Stimulated activated CD8-positive, alpha-beta memory T cell treated with anti-CD3 and anti-CD28 coated beads, Interleukin-12 subunit alpha, Interleukin-12 subunit beta, amount 100 ng/mL, for 4 hours (primary cell): ENCODE results near the gene SPEM1.

Source experiments
- DNase-seq: peaks from one replicate; pipeline ENCODE4 v3.0.0-alpha.2; 2020; ENCODE audit warnings: low read depth

The SPEM1 gene

DNA sequence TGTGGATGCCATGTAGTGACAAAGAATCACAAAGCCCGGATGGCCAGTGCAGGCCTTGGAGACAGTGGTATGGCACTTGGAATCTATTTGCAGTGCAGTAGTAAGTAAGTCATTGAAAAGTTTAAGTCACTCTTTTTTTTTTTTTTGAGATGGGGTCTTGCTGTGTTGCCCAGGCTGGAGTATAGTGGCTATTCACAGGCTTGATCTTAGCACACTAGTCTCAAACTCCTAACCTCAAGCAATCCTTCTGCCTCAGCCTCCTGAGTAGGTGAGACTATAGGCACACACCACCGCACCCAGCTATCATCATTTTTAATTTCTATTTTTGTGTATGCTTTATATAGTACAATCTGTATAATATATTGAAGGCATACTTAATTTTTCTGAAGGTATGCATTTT lies 21.5 kb upstream of the SPEM1 start:
- DNase-seq, result no peak

DNA sequence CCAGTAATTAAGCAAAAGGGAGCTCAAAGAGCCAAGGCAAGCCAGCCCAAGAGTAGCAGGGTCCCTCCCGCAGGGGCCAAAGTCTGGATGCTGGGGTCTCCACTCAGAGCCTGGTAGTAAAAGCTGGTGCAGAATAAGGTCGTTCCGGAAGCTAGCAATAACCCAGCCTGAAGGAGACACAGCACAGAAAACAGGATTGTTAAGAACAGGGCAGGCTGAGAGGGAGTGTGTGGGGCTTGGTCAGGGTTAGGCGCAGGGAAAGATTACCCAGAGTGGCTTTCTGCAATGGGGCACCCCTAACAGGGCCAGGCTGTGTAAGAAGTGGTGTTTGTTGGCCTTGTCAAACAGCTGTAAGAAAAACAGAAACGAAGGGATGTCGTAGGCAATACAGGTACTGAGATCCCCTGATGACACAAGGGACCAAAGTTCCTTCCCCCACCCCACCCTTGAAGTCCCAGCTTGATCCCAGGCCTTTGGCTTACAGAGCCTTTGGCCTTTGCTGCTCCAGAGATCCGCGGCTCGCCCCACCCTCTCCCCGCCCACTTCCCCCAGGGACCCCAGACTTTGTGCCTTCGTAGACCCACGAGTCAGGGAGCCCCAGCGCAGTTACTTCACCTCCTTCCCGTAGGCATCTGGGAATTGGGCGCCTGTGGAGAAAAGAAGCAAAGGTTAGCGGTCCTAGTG lies 16.9 kb upstream of the SPEM1 start:
- DNase-seq, result peak; percentile 9

DNA sequence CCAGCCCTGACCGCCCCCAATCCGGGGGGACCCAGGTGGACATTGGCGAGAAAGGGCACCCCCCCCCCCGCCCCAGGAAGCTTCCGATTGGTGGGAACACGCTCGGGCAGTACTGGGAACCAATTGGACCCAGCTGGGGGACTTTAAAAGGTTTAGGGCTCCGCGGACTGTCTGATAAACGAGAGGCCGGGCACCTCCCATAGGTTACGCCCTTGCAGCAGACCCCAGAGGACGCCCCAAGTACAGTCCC lies 16.5 kb upstream of the SPEM1 start:
- DNase-seq, result no peak

DNA sequence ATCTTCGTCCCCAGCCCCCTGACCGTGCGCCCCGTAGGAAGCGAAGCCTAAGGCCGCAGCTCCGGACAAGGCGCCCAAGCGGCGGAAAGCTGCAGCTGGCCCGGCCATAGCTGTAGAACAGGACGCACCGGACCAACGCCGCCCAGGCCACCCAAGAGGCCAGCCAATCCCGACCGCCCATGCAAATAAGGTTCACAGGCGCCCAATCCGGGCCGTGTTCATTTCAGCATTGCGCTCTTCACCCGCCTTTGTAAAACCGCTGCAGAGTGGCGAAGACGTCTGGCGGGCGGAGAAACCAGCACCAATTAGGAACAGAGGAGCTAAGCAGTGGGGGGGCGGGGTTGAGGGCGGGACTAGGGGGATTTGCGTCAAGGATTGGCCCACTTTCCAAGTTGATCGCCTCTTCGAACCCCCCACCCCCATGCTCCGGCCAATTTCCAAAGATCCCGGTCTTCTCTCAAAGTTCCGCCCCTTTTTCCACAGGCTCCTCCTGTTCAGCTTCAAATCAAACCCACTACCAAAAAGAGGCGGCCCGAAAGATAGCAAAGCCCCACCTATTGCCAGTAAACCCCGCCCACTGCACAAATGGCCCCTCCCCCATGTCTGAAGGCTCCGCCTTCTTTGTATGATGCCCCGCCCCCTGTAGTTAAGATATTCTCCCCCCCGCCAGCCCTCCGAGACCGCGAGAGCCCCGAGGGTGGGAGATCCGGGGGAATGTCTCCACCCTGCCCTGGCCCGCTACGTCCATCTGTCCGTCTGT lies 16.0 kb upstream of the SPEM1 start, which contains the start of gene TMEM256:
TSS of gene TMEM256 (minus strand) at position 121 of the 760 bp plus-strand sequence. CDS start at position 108, 13 bp downstream.
- DNase-seq, result peak; percentile 89

DNA sequence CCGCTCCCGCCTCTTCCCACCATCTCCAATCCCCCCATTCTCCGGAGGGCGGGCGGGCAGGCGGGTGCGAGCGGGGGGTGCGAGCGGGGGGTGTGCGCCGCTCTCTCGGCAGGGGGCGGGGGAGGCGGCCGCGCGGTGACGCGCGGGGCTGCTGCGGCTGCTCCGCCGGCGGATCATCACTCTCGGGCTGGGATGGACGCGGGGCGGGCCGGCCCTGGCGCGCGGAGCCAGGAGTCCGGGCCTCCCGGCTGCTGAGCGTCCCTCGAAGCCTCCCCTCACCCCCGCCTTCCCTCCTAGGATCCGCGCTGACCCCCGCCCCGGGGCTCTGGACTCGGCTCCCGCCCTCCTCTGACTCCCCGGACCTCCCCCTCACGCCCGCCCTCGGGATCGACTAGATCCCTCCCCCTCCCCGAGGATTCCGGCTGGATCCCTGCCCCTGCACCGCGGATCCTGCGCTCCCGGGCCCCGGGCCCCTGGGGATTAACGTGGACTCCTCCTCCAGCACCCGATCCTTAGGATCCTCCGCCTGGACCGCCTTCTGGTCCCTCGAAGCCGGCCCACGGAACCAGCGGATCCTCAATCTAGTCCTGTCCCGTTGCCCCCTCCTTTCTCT lies 15.3 kb upstream of the SPEM1 start:
- peak; percentile 61 for DNase-seq

DNA sequence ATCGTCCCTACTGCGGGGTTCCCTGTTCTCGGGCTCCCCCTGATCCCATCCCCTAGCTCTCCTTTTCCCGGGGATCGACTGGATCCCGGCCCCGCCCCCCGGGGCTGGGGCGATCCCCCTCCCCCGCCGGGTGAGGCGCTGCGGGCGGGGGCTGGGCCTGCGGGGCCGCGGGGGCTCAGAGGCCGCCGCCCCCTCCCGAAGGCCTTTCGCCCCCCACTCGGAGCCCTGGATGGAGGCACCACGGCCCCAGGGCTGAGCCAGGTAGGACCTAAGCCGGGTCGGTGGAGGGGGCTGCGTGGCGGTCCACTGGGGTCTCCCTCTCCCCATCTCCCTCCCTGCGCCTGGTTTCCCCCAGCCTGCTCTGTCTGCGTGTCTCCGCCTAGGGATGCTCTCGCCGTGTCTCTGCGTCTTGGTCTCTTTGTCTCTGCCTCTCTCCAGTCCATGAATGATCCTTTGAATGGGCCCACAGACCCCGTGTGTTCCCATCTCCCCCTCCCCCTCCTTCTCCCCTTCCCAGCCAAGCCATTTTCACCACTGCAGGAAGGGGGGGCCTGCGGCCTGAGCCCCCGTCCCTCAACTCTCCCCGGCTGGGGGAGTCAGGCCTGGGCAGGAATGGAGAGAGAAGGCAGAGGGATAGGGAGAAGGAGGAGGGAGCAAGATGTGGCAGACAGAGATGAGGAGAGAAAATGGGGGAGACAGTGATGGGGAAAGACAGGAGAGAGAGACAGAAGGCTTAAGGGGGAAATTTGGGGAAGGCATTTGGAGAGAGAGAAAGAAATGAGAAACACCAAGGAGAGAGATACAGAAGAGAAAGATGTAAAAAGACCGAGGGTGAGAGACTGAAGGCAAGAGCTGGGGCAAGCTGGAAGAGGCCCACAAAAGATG lies 14.5 kb upstream of the SPEM1 start:
- DNase-seq, result no peak

DNA sequence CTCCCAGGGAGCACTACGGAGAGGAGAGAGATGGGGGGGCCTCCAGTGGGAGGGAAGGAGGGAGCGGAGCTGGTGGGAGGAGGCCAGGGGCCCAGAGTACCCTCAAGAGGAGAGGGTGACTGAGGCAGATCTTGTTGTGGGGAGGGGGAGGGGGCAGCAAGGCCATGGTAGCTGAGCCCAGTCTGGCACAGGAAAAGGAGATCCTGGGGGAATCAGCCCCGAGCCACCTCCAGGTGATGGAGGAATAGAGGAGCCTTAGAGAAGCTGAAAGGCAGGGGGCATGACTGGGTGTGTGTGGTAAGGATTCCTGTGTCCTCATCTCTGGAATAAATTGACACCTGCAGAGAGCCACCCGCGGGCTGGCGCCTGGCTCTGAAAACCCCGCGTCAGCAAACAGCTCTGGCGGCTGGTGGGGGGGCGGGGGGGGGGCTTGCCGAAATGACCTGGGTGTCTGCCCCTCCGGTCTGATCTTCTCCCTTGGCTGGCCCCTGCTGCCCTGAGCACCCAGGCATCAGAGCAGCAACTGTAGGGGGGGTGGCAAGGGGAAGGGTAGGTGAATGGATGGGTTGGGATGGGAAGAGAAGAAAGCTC lies 13.8 kb upstream of the SPEM1 start:
- no peak for DNase-seq

DNA sequence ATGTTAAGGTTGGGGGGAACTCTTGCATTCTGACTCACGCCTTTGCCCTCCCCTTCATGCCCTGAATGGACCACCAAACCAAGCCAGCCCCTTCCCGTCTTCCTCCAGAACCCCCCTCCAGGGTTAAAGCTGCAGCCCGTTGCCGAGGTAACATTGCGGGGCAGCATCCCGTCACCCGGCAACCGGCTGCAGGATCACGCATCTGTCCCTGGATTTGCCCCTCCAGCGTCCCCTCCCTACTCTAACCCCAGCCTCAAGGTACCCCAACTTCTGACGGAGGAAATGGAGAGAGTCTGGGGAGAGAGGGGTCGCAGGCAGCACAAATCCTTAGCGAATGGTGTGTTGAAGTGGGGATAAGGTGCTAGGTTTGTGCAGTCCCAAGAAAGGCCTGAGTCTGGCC lies 13.0 kb upstream of the SPEM1 start:
- no peak for DNase-seq

DNA sequence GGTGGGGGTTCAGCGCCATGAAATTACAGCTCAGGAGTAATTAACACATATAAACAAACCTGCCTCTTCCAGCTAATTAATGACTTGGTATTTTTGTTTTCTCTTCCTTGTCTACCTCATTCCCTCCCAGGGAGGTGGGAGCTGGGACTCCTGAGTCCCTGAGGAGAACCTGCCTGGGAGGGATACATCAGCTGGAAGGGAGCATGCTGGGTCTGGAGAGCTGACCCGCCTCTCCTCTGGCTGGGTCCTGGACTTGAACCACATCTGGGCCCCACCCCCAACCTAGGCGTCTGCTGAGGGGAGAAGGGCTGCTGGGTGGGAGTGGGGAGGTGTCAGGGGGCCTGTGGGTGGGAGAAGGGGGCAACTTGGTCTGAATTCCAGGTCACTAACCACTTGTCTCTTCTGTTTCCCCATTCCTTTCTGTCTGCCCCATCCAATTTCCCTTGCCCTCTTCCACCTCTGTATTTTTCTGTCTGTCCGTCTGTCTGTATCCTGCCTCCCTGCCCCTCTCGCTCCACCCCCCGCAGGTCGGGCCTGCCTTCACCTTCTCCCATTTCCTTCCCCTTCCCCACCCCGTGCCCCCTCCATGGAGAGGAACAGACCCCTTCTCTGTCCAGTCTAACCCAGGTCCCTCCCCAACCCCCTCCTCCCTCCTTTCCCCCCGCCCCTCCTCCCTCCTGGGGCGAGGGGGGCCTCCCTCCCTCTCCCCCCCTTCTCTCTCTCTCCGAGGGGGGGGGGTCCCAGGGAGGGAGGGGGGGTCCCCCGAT lies 12.5 kb upstream of the SPEM1 start, which contains the start of gene NLGN2:
TSS of gene NLGN2 (plus strand) at position 361 of the 767 bp plus-strand sequence. CDS start 411 bp downstream, outside the sequence.
- DNase-seq, result no peak

DNA sequence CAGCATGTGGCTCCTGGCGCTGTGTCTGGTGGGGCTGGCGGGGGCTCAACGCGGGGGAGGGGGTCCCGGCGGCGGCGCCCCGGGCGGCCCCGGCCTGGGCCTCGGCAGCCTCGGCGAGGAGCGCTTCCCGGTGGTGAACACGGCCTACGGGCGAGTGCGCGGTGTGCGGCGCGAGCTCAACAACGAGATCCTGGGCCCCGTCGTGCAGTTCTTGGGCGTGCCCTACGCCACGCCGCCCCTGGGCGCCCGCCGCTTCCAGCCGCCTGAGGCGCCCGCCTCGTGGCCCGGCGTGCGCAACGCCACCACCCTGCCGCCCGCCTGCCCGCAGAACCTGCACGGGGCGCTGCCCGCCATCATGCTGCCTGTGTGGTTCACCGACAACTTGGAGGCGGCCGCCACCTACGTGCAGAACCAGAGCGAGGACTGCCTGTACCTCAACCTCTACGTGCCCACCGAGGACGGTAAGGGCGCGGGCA lies 11.8 kb upstream of the SPEM1 start:
- no peak for DNase-seq

DNA sequence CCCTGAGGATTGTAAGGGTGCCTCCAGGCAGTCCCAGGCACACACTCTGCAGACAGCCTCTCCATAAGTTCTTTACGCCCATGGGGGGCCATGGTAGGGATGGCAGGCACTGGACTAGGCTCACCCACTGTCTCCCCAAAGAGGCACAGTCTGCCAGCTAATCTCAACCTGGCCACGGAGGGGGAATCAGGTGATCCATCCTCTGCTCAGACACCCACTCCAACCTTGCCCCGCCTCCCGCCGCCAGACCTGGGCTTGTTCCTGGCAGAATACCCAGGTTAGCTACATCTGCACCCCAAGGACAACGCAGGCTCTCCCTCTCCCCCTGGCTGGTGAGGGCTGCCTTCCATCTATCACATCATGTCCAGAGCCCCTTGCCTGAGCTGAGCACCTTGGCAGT lies 11.3 kb upstream of the SPEM1 start:
- DNase-seq, result no peak

DNA sequence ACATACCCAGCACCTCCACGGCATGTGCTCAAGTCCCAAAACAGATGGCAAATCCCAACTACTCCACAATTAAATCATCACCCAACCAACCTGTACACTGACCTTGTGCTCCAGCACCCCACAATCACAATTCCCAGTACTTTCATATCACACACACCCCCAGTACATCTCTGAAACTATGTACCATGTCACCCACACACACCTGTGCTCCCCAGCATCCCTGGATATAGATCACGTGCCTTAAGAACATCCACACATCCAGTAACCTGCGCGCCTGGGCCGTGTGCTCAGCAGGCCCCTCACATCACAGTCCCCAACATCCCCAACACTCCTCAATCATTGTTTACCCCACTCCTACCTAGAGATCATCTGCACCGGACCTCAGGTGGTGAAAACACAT lies 10.4 kb upstream of the SPEM1 start:
- DNase-seq, result no peak

DNA sequence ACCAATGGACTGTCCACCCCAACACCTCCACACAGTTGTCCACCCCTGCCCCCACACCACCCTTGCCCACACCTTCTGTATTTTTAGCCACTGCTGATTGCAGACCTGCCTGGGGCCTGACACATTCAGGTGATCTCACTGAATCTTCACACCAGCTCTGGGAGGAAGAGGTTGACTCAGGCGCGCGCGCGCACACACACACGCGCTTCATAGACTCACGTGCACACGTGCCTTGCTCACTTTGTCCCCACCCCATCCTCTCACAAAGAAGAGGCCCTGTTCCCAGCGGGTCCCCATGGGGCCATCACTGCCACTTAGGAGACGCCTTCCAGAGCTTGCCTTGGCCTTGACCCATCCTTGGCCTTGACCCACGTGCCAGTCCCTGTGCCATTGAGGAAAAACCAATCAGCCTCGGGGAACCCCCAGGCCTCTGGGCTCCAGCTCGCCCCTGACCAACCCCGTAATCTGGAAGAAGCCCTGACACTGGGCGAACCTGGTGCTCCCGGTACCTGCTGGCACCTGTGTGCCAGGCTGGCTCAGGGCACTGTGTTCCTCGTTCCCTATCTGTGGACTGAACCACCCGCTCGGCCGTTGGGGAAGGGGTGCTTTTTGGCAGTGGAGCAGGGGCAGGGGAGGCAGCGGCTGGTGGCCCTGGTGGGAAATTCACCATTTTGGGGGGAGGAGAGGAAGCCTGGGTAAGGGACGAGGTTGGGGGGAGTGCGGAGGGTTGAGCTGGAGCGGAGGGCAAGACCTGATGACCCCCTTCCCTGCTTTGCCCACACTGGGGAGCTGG lies 9.3 kb upstream of the SPEM1 start:
- no peak for DNase-seq

DNA sequence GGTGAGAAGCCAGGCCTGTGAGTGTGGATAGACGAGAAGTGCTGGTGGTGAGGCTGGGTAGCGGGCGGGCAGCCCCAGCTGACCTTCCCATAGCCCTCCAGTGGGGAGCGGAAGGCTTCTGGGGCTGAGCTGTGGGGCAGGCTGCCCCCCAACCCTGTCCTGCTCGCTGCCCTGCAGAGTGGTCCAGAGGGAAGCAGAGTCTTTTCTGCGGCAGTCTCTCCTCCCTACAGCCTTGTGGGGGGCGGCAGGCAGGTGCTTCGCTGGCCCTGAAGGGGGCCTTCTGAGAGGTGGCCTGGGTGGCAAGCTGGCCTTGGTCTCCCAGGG lies 8.7 kb upstream of the SPEM1 start:
- no peak for DNase-seq

DNA sequence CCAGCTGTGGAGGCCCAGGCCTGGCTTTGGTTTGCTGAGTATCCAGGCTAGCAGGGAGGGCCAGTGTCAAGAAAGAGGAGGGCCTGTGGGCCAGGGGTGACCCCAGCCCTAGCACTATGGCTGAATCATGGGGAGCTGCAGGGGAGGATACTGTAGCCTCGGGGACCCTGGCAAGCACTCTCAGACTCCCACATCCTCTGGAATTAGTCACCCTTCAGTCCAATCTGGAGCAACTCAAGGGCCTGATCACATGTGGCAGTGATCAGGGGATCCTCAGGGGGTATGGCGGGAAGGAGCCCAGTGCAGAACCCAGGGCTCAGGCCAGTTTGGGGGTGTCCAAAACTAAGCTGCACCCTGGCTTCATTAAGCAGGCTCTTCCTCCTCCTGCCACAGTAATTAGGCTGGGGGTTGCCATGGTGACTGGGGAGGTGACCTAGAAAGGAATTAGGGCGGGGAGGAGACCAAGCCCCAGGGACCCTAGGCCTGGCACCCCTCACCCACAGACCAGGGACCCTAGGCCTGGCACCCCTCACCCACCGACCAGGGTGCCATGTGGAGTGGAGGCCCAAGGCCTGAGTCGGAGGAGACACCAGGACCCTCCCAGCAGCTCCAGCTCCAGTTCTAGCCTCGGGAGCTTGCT lies 6.7 kb upstream of the SPEM1 start:
- no peak for DNase-seq

DNA sequence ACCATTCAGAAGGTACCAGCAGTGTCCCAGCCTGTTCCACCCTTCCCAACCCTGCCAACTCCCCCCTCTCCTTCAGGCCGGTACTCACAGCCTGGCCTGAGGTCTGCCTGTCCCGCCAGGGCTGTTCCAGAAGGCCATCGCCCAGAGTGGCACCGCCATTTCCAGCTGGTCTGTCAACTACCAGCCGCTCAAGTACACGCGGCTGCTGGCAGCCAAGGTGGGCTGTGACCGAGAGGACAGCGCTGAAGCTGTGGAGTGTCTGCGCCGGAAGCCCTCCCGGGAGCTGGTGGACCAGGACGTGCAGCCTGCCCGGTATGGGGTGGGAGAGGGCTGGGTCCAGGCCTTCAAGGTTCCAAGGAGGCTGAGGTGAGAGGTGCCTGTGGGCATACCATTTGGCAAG lies 5.3 kb upstream of the SPEM1 start:
- no peak for DNase-seq

DNA sequence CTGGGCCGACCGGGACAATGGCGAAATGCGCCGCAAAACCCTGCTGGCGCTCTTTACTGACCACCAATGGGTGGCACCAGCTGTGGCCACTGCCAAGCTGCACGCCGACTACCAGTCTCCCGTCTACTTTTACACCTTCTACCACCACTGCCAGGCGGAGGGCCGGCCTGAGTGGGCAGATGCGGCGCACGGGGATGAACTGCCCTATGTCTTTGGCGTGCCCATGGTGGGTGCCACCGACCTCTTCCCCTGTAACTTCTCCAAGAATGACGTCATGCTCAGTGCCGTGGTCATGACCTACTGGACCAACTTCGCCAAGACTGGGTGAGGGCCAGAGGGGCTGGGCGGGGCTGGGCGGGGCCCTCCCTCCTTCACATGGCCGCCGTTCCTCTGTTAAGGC lies 4.3 kb upstream of the SPEM1 start:
- no peak for DNase-seq

DNA sequence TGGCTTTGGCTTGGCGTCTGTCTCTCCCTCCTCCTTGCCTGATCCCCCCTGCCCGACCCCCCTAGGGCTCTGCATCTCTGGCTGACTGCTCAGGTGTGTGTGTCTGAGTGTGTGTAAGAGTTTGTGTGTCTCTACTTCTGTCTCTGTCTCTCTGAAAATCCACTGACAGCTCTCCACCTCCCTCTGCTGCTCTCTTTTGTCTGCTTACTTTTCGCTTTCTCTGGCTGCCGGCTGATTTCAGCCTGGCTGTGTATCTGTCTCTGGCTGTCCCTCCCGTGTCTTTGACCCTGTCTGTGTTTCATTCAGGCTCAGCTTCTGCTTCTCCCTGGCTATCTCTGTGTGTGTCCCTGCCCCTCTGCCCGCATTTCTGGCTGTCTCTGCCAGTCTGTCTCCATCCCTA lies 3.8 kb upstream of the SPEM1 start:
- DNase-seq, result no peak

DNA sequence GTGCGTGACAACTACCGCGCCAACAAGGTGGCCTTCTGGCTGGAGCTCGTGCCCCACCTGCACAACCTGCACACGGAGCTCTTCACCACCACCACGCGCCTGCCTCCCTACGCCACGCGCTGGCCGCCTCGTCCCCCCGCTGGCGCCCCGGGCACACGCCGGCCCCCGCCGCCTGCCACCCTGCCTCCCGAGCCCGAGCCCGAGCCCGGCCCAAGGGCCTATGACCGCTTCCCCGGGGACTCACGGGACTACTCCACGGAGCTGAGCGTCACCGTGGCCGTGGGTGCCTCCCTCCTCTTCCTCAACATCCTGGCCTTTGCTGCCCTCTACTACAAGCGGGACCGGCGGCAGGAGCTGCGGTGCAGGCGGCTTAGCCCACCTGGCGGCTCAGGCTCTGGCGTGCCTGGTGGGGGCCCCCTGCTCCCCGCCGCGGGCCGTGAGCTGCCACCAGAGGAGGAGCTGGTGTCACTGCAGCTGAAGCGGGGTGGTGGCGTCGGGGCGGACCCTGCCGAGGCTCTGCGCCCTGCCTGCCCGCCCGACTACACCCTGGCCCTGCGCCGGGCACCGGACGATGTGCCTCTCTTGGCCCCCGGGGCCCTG lies 3.0 kb upstream of the SPEM1 start:
- no peak for DNase-seq
